ENCODE results near the gene GP1BB.

- no peak for TF ChIP-seq CTCF (IDR thresholded peaks at IDR 0.05; ENCODE audit: extremely low read depth in 1 of 2, insufficient read depth in 1 of 2, low read depth in 1 of 2, low read length in 2 of 2)
- TF ChIP-seq POLR2A (IDR thresholded peaks at IDR 0.05; ENCODE audit: low read depth, low read length) = no peak
Measured at GRCh38 chr22:19740586-19740985, 17.2 kb downstream of the GP1BB start.

All from endothelial cell of umbilical vein (primary cell).